Smooth muscle cell (in vitro differentiated cells): Measurements from ENCODE around the gene ADTRP. TPM values are rescaled to one million over a fixed set of nuclear protein-coding genes. Genes with fewer than 3 reads are reported as not detected.
"Not testable (repeated sequence)": the region's sequence is repeated elsewhere in the genome, so short reads cannot be mapped to it uniquely, and the experiment has no call there.

ENCODE experiments used
- DNase-seq: peaks from one replicate; lab custom pipeline; 2025; ENCODE audit not compliant: unreplicated experiment; lab: John Stamatoyannopoulos, UW
- H2AFZ ChIP-seq: fragments of 200-600 bp; sonication (generic); 2 replicates; pipeline ENCODE4 v1.6.0; 2016; ENCODE audit warnings: antibody characterized with exemption, low read depth, mild to moderate bottlenecking
- H3F3A ChIP-seq: fragments of 200-600 bp; sonication (generic); 2 replicates; pipeline ENCODE4 v1.6.0; 2017; ENCODE audit warnings: antibody characterized with exemption, low read depth
- H3K27ac ChIP-seq: fragments of 200-600 bp; sonication (generic); 2 replicates; pipeline ENCODE4 v1.5.1; 2016; ENCODE audit warnings: low read depth, mild to moderate bottlenecking
- H3K27me3 ChIP-seq: fragments of 200-600 bp; sonication (generic); 2 replicates; pipeline ENCODE4 v1.6.1; 2016; ENCODE audit warnings: low read depth, mild to moderate bottlenecking
- H3K36me3 ChIP-seq: fragments of 200-600 bp; sonication (generic); 2 replicates; pipeline ENCODE4 v1.5.1; 2016; ENCODE audit warnings: low read depth
- H3K4me1 ChIP-seq: fragments of 200-600 bp; sonication (generic); 2 replicates; pipeline ENCODE4 v1.5.1; 2016; ENCODE audit warnings: low read depth
- H3K4me2 ChIP-seq: fragments of 200-600 bp; sonication (generic); 2 replicates; pipeline ENCODE4 v1.6.0; 2016; ENCODE audit warnings: mild to moderate bottlenecking
- H3K4me3 ChIP-seq: fragments of 200-600 bp; sonication (generic); 2 replicates; pipeline ENCODE4 v1.5.1; 2016; ENCODE audit warnings: mild to moderate bottlenecking
- H3K79me2 ChIP-seq: fragments of 200-600 bp; sonication (generic); 2 replicates; pipeline ENCODE4 v1.6.0; 2016; ENCODE audit warnings: low read depth, mild to moderate bottlenecking
- H3K9ac ChIP-seq: fragments of 200-600 bp; sonication (generic); 2 replicates; pipeline ENCODE4 v1.6.0; 2016; ENCODE audit warnings: low read depth
- H3K9me3 ChIP-seq: fragments of 200-600 bp; sonication (generic); replicated peaks from 2 replicates; pipeline ENCODE4 v1.5.1; 2016; ENCODE audit warnings: low read depth
- H4K20me1 ChIP-seq: fragments of 200-600 bp; sonication (generic); 2 replicates; pipeline ENCODE4 v1.6.0; 2016; ENCODE audit warnings: low read depth
- WGBS: methylation state at CpG from one replicate; pipeline ENCODE4 v1.1.7; 2016; ENCODE audit warnings: low lambda C conversion rate; 5-methylcytosine and 5-hydroxymethylcytosine counted together
- polyA plus RNA-seq: library from polyadenylated mRNA; unstranded; fragments of >200 nt; fragmentation: Nextera tagmentation; extraction: Ambion mirVana; gene quantifications from 2 replicates; pipeline ENCODE4 v1.2.1, GENCODE V29; 2016
- total RNA-seq: library from RNA; depleted of rRNA; stranded (reverse); fragments of >200 nt; gene quantifications from 2 replicates; pipeline ENCODE4 v1.2.3, GENCODE V29; 2014
- TF ChIP-seq, protein P1 (sequence below): fragments of 200-600 bp; sonication (generic); IDR thresholded peaks from 2 replicates; pipeline ENCODE4 v1.5.1; 2017; ENCODE audit warnings: borderline replicate concordance, mild to moderate bottlenecking, antibody characterized with exemption; ENCODE audit not compliant: insufficient read depth, poor library complexity, severe bottlenecking

Gene ADTRP
- total and polyA plus RNA-seq, 2 experiments from 2014 or later = 0.67 to 1.1 TPM

DNA sequence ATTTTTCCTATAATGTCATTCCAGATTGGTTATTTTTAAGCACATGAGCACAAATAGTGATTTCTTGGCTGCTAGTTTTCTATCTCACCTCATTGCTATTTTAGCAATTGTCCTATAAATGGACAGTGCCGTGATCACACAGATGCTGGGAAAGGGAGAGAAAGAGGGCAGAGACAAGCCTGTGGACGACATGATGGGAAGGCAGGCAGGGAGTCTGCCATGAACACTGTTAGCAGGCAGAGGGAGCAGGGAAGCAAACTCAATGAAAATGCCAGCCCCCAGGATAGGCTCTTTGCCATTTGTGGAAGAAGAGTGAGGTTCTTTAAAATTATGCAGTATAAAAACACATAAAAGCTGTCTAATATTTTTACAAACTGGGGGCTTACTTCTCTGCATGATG is 96.8 kb downstream of the ADTRP start:
- Histone ChIP-seq H3F3A (no peaks in the 10 kb centered on the region), H3K4me1 (no peaks in the 10 kb centered on the region), H3K4me2 (no peak overlapping the region), H2AFZ (no peak overlapping the region), H3K4me3 (no peak overlapping the region), H3K79me2 (no peaks in the 10 kb centered on the region), H4K20me1 (no peaks in the 10 kb centered on the region), H3K9ac (no peak overlapping the region), H3K9me3 (no peaks in the 10 kb centered on the region), H3K36me3 (no peaks in the 10 kb centered on the region), H3K27ac (no peak overlapping the region), H3K27me3 (no peaks in the 10 kb centered on the region)
- no peak for DNase-seq
- TF ChIP-seq, protein P1, sequence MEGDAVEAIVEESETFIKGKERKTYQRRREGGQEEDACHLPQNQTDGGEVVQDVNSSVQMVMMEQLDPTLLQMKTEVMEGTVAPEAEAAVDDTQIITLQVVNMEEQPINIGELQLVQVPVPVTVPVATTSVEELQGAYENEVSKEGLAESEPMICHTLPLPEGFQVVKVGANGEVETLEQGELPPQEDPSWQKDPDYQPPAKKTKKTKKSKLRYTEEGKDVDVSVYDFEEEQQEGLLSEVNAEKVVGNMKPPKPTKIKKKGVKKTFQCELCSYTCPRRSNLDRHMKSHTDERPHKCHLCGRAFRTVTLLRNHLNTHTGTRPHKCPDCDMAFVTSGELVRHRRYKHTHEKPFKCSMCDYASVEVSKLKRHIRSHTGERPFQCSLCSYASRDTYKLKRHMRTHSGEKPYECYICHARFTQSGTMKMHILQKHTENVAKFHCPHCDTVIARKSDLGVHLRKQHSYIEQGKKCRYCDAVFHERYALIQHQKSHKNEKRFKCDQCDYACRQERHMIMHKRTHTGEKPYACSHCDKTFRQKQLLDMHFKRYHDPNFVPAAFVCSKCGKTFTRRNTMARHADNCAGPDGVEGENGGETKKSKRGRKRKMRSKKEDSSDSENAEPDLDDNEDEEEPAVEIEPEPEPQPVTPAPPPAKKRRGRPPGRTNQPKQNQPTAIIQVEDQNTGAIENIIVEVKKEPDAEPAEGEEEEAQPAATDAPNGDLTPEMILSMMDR = no peak
- 92% methylated on average over 2 of the region's 2 CpGs for WGBS

DNA sequence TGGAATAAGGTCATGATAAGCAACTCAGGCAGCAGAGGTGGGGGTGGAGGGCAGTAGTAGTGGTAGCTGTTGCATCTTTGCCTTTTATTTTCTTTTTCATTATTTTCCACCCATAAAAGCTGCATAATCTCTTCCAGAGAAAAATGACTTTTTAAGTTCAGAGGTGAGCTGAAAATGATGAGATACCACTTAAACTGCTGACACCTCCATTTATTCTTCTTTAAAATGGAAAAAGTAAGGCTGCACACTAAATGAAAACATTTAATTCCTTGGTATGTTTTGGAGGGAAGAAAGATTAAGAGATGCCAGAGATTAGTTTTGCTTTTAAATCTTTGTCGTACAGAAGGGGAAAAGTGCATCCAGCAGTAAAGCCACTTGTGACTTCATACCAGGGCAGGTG is 97.2 kb downstream of the ADTRP start:
- Histone ChIP-seq H3K4me1 (no peaks in the 10 kb centered on the region), H3K9me3 (no peaks in the 10 kb centered on the region), H3K27ac (no peak overlapping the region), H4K20me1 (no peaks in the 10 kb centered on the region), H3K4me3 (no peak overlapping the region), H3K36me3 (no peaks in the 10 kb centered on the region), H3K79me2 (no peaks in the 10 kb centered on the region), H2AFZ (no peak overlapping the region), H3F3A (no peaks in the 10 kb centered on the region), H3K27me3 (no peaks in the 10 kb centered on the region), H3K4me2 (no peak overlapping the region), H3K9ac (no peak overlapping the region)
- TF ChIP-seq, protein P1 = no peak
- 84% methylated on average over 1 of the region's 1 CpG for WGBS
- no peak for DNase-seq

DNA sequence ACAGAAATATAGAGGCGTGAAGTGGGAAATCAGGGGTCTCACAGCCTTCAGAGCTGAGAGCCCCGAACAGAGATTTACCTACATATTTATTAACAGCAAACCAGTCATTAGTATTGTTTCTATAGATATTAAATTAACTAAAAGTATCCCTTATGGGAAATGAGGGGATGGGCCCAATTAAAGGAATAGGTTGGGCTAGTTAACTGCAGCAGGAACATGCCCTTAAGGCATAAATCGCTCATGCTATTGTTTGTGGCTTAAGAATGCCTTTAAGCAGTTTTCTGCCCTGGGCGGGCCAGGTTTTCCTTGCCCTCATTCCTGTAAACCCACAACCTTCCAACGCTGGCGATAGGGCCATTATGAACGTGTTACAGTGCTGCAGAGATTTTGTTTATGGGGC is 98.1 kb downstream of the ADTRP start:
- not testable (repeated sequence) for H3K4me2 ChIP-seq, H3K9me3 ChIP-seq, H4K20me1 ChIP-seq, H3K79me2 ChIP-seq, DNase-seq, H3K27me3 ChIP-seq, H3K9ac ChIP-seq, H3F3A ChIP-seq, H2AFZ ChIP-seq, H3K4me3 ChIP-seq, H3K27ac ChIP-seq, H3K36me3 ChIP-seq, H3K4me1 ChIP-seq
- WGBS = 90% methylated on average over 7 of the region's 7 CpGs

DNA sequence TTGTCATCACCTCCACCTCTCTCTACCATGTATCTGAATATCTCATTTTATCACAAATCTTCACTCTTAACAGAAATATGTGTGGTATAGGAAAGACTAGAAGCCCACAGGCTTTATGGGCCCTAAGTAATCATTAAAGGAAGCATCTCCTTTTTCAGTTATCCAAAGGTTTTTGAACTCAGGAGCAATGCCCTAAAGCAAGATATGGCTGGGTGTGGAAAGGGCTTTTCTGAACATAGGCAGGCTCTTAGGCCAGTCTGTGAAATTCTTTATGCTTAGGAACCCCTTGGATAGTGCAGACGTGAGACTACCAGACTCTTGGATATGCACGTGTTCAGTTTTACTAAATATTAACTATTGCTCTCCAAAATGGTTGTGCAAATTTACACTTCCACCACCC is 99.5 kb downstream of the ADTRP start:
- H2AFZ ChIP-seq = no peak overlapping the region
- no peaks in the 10 kb centered on the region for H3K79me2 ChIP-seq
- H3K4me2 ChIP-seq = no peak overlapping the region
- H3K27me3 ChIP-seq = no peaks in the 10 kb centered on the region
- no peak overlapping the region for H3K9ac ChIP-seq
- H3F3A ChIP-seq = no peaks in the 10 kb centered on the region
- H3K27ac ChIP-seq = no peak overlapping the region
- H3K9me3 ChIP-seq = no peaks in the 10 kb centered on the region
- WGBS = 87% methylated on average over 2 of the region's 2 CpGs
- H3K36me3 ChIP-seq = no peaks in the 10 kb centered on the region
- H4K20me1 ChIP-seq = no peaks in the 10 kb centered on the region
- TF ChIP-seq, protein P1 = no peak
- no peak overlapping the region for H3K4me3 ChIP-seq
- H3K4me1 ChIP-seq = no peaks in the 10 kb centered on the region
- DNase-seq = no peak
